Stimulated activated CD4-positive, alpha-beta T cell treated with anti-CD3 and anti-CD28 coated beads, Interleukin-4, amount 100 ng/mL, for 48 hours (primary cell): ENCODE results near the gene ASS1.

Experiments
- DNase-seq, 2 donors: peaks; one replicate each; pipeline ENCODE4 v3.0.0-alpha.2; 2020; ENCODE audit warnings: low read depth in 2 of 2

Gene ASS1

DNA sequence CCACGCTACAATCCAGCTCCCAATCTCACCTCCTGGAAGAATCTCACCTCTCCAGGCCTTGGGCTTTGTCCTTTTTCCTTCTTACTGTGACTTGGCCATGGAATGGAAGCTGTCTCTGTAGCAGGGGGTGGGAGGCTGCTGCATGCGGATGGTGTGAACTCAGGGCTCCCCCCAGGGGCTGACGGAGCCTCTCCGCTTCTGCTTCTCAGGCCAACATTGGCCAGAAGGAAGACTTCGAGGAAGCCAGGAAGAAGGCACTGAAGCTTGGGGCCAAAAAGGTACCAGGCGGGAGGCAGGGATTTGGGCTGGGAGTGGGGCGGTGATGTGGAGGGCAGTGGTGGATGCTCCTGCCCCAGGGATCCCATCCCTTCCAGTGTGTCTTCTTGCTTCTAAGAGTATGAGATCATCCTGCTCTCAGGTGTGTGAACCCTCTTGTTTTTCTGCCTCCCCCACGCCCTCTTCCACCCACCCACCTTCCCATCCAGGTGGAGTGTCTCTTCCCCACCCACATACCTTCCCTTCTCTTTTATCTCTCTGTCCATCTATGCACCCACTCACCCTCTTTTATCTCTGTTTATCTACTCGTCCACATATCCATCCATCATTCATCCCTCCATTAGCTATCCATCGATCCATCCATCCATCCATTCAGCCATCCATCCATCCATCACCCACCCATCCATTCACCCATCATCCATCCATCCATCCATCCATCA is 9.5 kb downstream of the ASS1 start:
- DNase-seq: no peak

DNA sequence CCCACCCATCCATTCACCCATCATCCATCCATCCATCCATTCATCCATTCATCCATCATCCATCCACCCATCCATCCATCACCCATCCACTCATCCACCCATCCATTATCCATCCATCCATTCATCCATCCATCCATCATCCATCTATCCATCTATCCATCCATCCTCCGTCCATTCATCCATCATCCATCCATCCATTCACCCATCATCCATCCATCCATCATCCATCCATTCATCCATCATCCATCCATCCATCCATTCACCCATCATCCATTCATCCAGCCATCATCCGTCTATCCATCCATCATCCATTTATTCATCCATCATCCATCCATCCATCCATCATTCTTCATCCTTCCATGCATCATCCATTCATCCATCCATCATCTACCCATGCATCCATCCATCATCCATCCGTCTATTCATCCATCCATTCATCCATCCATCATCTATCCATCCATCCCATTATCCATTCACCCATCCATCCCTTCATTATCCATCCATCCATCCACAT is 10.1 kb downstream of the ASS1 start:
- no peak for DNase-seq

DNA sequence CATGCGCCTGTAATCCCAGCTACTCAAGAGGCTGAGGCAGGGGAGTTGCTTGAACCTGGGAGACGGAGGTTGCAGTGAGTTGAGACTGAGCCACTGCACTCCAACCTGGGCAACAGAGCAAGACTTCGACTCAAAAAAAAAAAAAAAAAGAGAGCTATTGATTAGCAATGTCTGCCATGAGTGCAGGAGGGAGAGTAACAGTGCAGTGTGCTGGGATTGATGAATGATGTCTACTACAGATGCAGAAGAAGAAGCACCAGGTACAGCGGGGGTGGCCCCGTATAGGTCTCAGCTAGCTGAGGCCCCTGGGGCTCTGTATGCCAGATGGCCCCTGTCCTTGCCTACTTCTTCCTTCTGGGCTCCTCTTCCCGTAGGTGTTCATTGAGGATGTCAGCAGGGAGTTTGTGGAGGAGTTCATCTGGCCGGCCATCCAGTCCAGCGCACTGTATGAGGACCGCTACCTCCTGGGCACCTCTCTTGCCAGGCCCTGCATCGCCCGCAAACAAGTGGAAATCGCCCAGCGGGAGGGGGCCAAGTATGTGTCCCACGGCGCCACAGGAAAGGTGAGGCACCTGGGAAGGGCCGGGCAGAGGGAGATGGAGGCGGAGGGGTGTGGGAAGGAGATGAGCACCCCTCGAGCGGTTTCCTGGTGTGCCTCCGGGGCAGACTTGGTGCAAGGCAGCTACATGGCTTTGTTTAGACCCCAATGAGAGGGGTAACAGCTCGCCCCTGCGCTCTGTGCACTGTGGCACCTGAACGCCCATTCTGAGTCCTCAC is 13.5 kb downstream of the ASS1 start:
- DNase-seq: no peak

DNA sequence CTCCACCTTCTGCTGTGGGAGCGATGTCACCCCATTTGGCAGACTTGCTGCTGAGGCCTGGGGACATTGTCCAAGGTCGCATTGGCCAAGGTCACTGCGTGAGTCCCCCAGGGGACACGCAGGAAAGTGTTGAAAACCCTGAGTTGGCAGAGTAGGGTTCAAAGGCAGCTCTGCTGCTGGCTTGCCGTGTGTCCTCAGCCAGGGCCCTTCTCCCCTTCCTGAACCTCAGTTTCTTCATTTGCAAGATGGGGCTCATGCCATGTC is 14.0 kb downstream of the ASS1 start:
- DNase-seq: no peak

DNA sequence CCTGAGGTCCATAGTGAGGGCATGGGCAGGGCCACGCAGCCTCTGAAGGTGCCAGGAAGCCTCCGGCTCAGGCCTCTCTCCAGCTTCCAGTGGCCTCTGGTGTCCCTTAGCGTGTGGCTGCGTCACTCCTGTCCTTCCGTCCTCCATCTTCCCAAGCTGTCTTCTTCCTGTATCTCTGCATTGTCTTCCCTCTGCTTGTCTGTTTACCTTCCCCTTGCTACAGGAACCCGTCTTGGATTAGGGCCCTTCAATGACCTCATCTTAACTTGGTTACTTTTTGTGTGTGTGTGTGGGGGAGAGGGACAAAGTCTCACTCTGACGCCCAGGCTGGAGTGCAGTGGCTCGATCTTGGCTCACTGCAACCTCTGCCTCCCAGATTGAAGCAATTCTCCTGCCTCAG is 14.4 kb downstream of the ASS1 start:
- DNase-seq: no peak

DNA sequence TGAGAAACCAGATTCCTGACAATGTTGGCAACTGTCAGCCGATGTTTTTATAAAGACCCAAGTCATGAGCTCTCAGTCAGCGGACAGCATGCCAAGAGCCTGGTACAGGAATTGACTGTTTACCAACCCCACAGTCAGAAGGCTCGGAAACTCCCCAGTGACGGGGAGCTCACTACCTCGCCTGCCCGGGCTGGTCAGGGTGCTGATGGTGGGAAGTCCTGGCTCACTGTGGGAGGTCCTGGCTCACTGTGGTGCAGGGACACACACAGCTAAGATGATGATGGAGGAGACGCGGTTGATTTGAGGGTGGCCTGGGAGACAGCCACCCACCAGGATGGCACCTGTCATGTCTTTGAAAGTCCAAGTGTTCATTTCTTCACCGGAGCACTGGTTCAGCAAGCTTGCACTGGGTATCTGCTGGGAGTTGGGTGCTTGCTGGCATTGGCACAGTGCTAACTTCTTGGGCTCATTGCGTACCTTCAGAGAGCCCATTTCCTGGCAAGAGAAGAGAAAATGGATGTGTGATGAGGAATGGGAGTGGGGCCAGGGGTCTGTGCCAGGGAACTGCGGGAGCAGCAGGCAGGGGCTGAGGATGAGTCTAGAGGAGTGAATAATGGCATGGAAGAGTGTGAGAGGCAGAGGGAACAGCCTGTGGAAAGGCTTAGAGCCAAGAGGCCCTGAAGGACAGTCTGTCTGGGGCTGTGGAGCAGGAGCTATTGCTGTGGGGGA is 15.3 kb downstream of the ASS1 start:
- DNase-seq: no peak

DNA sequence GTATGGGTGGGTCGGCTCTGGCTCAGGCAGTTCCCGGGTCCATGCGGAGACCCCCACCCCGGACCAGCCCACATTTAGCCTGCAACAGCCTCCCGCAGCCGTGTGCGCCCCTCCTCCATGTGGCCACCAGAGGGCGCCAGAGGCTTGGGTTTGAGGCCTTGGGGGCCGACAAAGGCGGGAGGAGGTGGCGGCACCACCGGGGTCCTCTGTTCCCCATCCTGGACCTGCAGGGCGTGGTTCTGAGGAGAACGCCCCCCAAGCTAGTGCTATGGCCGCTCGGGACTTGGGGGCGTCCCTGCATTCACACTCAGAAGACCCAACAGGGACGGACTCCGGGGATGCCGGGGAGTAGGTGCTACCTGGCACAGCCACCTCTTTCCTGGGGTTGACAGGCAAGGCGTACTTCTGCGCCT is 16.5 kb downstream of the ASS1 start:
- DNase-seq: peak; percentile 58 to 79

DNA sequence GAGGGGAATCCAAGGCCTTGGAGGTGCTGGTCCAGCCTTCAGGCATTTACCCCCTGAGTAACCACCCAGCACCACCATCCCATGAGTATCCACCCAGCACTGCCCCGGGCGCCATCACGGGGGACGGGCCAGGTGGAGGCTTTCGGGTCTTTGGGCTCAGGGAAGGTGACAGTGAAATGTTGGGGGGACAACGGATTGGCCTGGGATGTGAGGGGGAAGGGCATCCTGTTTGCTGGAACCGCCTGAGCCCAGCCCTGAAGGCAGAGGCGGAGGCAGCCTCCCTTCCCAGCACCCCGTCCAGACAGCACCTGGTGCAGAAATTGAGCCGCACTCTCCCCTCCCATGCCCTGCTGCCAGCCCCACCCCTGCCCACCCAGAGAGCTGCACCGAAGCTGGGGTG is 17.0 kb downstream of the ASS1 start:
- DNase-seq: no peak

DNA sequence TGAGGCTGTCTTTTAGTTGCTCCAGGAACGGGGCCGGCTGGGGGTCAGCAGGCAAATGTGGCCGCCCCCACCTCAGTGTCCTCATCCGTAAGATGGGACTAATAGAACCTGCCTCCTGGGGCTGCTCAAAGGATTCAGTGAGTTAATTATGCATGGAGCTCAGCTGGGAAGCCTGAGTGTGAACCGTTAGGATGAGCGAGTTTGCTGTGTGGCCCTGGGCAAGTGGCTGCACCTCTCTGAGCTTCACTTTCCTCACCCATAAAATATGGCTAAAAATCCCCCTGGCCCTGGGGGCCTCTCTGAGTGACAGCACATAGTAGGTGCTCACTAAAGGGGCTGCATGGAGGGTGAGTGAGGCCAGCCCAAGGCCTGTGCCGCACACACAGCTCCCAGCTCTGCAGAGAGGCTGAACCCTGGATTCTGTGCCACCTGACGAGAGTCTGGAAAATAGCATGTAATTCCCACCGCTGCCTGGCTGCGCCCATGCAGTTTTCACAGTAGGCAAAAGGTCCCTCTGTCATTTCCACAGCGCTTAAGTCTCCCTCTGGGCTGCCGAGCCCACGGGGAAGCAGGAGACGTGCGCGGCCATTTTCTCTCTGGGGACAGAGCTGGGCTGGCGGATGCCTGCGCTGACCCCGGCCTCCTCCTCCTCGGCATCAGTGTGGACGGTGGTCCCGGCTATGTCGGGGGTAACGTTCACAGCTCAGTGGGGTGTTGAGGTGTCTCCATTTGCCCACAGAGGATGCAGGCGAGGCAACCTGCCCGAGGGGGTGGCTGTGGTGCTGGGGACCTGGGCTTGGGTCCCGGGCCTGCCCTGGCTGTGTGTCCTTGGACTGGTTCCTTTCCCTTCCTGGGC is 18.2 kb downstream of the ASS1 start:
- DNase-seq: no peak

DNA sequence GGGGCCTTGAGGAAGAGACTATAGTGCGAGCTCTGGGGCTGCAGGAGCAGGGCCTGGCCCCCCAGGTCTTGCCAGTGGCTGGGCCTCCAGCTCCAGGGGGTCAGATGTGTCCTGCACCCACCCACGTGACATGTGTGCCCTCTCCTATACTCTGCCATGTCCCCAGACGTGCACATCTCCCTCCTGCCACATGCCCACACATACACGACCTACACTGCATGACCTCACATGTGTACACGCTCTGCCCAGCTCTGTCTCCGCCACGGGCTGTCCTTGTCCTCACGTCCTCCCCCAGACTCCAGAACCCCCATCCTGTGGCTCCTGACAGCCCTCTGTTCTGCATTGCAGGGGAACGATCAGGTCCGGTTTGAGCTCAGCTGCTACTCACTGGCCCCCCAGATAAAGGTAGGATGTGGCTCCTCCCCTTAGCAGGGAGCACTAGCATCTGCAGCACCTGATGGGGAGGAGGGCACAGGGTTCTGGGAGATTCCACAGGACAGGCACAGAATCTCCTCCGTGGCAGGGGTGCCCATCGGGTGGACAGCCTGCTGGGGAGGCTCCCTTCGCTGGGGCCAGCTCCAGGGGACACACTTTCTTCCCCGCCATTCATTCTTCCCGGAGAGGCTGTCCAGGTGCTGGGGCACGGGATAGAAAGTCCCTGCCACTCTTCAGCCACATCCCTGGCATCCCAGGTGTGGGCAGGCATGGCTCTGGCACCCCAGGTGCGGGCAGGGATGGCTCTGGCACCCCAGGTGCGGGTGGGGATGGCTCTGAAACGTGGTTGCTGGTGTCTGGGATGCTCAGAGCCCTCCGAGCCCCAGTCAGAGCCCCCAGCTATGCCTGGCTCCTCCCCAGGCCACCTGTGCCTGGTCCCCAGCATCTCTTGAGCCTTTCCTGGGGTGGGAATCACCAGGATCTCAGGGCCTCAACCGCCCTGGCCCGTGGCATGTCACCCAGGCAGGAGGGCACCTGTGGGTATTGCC is 19.3 kb downstream of the ASS1 start:
- no peak for DNase-seq

DNA sequence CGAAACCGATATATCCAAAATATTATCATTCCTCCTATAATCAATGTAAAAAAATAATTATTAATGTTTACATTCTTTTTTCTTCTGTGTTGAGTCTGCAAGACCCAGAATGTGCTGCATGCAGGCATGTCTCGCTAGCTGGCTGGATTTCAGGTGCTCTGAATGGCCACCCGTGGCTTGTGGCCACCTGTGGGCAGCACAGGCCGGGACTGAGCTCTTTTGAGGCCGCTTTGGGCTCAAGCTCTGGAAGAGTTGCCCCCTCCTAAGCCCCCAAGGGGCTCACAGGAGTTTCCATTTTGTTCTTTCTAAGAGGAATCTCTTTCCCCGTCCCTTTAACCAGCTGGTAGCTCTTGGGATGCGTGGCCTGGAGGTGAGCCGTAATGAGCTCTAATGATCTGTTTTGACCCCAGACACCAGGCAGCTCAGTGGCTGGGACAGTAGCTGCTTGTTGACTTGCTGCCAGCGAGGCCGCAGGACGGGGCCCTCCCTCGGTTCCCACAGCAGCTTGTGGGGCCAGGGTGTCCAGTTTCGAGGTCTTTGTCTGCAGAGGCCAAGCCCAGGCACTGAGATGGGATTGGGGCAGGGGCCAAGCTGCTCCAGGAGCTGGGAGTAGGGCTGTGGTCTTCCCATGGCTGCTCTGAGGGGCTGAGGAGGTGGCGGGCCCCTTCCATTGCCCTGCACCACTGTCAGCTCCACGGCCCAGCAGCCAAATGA is 20.8 kb downstream of the ASS1 start:
- no peak for DNase-seq

DNA sequence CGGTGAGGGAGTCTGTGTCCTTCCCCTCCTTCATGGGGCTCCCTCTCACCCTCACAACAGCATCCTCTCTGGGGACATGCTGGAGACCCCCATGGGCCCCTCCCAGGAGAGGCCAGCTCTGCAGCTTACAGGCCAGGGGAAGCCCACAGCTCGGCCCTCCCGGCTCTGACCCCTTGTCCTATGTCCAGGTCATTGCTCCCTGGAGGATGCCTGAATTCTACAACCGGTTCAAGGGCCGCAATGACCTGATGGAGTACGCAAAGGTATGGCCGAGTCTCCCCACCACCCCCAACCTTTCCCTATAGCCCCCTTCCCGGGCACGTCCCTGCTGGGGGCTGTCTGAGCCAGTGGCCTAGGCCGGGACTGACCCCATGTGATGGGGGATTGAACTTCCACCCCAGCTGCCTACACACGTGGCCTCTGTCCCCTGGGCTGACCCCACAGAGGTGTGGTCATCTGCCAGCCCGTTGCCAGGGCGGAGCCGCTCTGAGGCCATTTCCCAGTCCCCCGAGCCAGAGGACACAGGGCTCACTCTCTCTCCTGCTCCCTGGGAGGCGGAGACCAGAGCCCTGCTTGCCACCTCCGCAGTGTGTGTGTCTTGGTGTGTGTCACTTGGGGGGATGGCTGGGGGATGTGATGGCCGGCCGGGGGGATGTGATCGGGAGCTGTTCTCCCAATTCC is 21.9 kb downstream of the ASS1 start:
- no peak for DNase-seq

DNA sequence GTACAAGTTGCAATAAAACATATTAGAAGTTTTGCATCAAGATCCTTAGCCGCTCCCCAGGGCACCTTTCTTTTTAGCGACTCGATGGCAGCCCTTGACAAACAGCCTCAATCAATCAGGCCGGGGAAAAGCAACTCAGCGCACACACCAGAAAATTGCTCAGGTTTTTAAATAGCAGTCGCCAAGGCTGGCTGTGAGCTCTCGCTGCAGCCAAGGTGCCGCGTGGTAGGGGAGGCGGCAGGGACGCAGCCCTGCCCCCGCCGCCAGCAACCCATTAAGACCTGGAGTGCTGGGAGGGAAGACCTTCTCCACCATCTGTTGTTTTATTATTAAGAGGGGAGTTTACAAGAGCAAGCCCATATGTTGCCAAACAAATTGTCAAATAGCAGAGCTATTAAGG is 22.6 kb downstream of the ASS1 start:
- DNase-seq: no peak

DNA sequence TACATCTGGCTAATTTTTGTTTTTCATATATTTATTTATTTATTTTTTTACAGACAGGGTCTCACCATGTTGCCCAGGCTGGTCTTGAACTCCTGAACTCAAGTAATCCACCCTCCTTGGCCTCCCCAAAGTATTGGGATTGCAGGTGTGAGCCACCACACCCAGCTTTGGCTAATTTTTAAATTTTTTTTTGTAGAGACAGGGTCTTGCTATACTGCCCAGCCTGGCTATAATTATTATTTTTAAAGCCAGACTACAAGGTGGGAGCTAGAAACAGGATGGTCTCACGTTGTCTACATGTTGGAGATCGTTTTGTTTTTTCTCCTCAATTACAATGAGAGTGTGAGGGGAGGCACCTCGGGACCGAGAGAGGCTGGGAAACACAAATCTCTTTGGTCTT is 23.8 kb downstream of the ASS1 start:
- no peak for DNase-seq

DNA sequence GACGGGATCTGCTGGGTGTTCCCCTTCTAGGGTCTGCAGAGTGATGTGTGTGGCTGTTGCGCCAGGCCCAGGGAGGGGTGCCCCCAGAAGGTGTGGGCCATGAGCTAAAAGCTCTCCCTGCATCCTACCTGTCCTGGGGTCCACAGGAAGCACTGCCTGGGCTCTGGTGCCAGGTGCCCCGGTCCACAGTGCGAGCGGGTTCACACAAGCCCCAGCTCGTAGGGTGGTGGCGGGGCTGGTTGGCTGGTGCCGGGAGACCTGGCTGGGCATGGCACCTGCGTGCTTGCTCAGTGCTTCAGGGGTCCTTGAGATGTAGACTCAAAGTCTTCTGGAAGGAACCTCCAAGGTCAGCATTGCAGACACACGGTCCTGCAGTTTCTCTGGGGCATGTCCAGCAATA is 25.5 kb downstream of the ASS1 start:
- DNase-seq: no peak

DNA sequence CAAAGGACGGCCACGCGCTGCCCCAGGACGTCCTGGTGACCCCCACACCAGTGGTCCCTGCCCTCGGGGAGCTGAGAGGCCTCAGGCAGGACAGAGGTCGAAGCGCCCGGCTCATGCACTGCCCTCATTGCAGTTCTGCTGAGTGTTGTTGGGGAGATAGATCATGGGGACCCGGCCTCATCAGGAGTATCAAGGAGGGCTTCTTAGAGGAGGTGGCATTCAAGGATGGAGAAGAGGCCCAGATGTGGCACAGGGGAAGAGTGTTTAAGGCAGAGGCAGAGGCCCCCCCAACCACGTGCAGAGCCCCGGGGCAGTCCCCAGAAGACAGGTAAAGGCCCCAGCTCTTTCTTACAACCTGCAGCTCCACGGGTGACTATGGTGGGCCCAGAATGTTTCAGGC is 26.2 kb downstream of the ASS1 start:
- DNase-seq: no peak

DNA sequence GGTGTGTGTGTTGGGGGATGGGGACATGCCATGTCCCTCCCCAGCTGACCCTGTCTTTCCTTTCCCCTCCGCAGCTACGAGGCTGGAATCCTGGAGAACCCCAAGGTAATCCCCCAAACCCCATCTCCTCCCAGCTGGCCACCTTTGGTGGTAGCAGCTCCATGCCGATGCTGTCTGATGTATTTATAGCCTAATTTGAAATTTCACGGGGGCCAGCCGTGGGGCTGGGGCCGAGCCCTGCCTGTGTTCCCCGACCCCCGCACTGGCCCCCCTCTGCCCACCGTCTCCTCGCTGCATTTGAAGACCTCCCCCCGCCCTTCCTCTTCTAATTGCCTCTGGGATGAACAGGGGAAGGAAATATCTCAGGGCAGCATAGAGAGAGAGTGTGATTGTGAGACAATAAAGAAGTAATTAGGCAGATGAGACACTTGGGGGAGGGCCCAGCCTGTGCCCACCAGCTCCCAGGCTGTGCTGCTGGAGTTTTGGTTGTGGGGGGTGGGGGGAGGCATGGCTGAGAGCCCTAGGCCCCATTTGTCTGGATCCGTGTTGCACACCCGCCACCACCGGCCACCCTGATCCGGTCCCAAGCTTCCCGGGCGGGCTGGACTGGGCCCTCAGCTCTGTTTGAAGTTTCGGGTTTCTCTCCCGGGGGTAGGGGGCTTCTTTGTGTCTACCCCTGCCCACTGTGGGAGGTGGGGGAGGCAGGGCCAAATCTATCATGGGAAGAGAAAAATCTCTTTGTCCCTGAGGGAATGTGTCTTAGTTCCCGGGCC is 26.8 kb downstream of the ASS1 start:
- no peak for DNase-seq

DNA sequence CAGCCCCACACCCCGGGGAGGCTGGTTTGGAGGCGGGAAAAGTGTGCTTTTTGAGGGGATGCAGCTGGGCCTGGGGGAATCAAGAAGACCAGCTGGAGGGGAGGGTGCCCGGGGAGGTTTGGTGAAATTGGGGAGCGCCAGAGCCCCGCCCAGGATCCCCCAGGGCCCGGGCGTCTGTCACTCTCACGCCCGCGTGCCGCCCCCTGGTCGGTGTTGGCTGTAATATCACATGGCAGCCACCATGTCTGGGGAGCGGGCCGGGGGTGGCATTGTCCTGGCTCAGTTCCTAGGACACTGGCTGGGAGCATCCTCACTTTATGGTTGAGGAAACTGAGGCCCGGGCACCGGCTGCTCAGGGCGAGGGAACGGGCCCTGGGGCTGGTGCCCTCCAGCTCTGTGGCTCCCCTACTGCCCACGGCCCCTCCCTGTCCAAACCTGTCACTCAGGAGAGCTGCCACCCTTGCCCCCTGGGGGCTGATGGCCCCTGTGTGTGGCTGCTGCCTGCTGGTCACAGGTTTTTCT is 27.5 kb downstream of the ASS1 start:
- DNase-seq: no peak
